H9 (cell line): ENCODE measurements around the gene SNTG2. TPM values are rescaled to one million over a fixed set of nuclear protein-coding genes. Genes with fewer than 3 reads are reported as not detected.

Source experiments
- DNase-seq: peaks from one replicate; pipeline ENCODE4 v3.0.0-alpha.2; 2017
- H2AFZ ChIP-seq: one replicate; pipeline ENCODE4 v1.6.1; 2013; ENCODE audit warnings: mild to moderate bottlenecking, low read length, control low read depth, moderate library complexity
- H2AK5ac ChIP-seq: 2 replicates; pipeline ENCODE4 v1.6.1; 2013; ENCODE audit warnings: low read length, control low read depth, mixed read lengths; ENCODE audit not compliant: insufficient read length
- H2BK120ac ChIP-seq: one replicate; pipeline ENCODE4 v1.6.1; 2013; ENCODE audit warnings: low read depth, mild to moderate bottlenecking, low read length, control low read depth, inconsistent platforms; ENCODE audit not compliant: poor library complexity, severe bottlenecking
- H2BK12ac ChIP-seq: 2 replicates; pipeline ENCODE4 v1.6.1; 2013; ENCODE audit warnings: low read length, control low read depth, mixed read lengths, low read depth; ENCODE audit not compliant: insufficient read length
- H2BK15ac ChIP-seq: 2 replicates; pipeline ENCODE4 v1.6.1; 2013; ENCODE audit warnings: low read depth, low read length, control low read depth
- H2BK20ac ChIP-seq: one replicate; pipeline ENCODE4 v1.6.1; 2013; ENCODE audit warnings: low read depth, mild to moderate bottlenecking, low read length, control low read depth, inconsistent platforms; ENCODE audit not compliant: poor library complexity, severe bottlenecking
- H2BK5ac ChIP-seq: 2 replicates; pipeline ENCODE4 v1.6.1; 2013; ENCODE audit warnings: low read length, control low read depth, mixed read lengths; ENCODE audit not compliant: insufficient read length
- H3K14ac ChIP-seq: 2 replicates; pipeline ENCODE4 v1.6.1; 2013; ENCODE audit warnings: low read length, control low read depth; ENCODE audit not compliant: insufficient read depth
- H3K18ac ChIP-seq: 2 replicates; pipeline ENCODE4 v1.6.1; 2013; ENCODE audit warnings: low read depth, mild to moderate bottlenecking, mixed read lengths, low read length, control low read depth; ENCODE audit not compliant: insufficient read length
- H3K23ac ChIP-seq: 2 replicates; pipeline ENCODE4 v1.6.1; 2013; ENCODE audit warnings: low read length, control low read depth, mixed read lengths, low read depth; ENCODE audit not compliant: insufficient read length
- H3K23me2 ChIP-seq: 2 replicates; pipeline ENCODE4 v1.6.1; 2013; ENCODE audit warnings: low read depth, mild to moderate bottlenecking, mixed read lengths, low read length, control low read depth; ENCODE audit not compliant: insufficient read length, poor library complexity, severe bottlenecking
- H3K27ac ChIP-seq: 2 replicates; pipeline ENCODE4 v1.5.1; 2013; ENCODE audit warnings: low read length, control low read depth, mixed read lengths, low read depth; ENCODE audit not compliant: insufficient read length
- H3K27me3 ChIP-seq: 2 replicates; pipeline ENCODE4 v1.6.1; 2013; ENCODE audit warnings: low read length, control low read depth, inconsistent platforms; ENCODE audit not compliant: insufficient read depth
- H3K4ac ChIP-seq: 2 replicates; pipeline ENCODE4 v1.6.1; 2013; ENCODE audit warnings: low read depth, mild to moderate bottlenecking, control low read depth, inconsistent platforms, low read length, moderate library complexity
- H3K4me1 ChIP-seq: 2 replicates; pipeline ENCODE4 v1.6.1; 2013; ENCODE audit warnings: low read length, control low read depth, inconsistent platforms; ENCODE audit not compliant: insufficient read depth
- H3K4me2 ChIP-seq: 2 replicates; pipeline ENCODE4 v1.6.1; 2013; ENCODE audit warnings: low read length, control low read depth, mixed read lengths; ENCODE audit not compliant: insufficient read length, insufficient read depth
- H3K56ac ChIP-seq: 2 replicates; pipeline ENCODE4 v1.6.1; 2013; ENCODE audit warnings: low read depth, mild to moderate bottlenecking, mixed read lengths, low read length, control low read depth; ENCODE audit not compliant: insufficient read length
- H3K79me1 ChIP-seq: 2 replicates; pipeline ENCODE4 v1.6.1; 2013; ENCODE audit warnings: low read depth, mild to moderate bottlenecking, moderate library complexity, low read length, control low read depth, inconsistent platforms; ENCODE audit not compliant: insufficient read depth, poor library complexity, severe bottlenecking
- H3K79me2 ChIP-seq: 2 replicates; pipeline ENCODE4 v1.6.1; 2013; ENCODE audit warnings: low read length, control low read depth, inconsistent platforms; ENCODE audit not compliant: insufficient read depth
- H3K9ac ChIP-seq: 2 replicates; pipeline ENCODE4 v1.6.1; 2013; ENCODE audit warnings: low read length, control low read depth, mixed read lengths; ENCODE audit not compliant: insufficient read length; ENCODE audit errors: extremely low read depth
- H3K9me3 ChIP-seq: one replicate; pipeline ENCODE4 v1.6.1; 2013; ENCODE audit warnings: low read depth, low read length, inconsistent platforms; ENCODE audit not compliant: control insufficient read depth
- H3T11ph ChIP-seq: one replicate; pipeline ENCODE4 v1.6.1; 2013; ENCODE audit warnings: mild to moderate bottlenecking, low read length, control low read depth, inconsistent platforms
- H4K20me1 ChIP-seq: one replicate; pipeline ENCODE4 v1.6.1; 2013; ENCODE audit not compliant: control insufficient read depth, insufficient read length, insufficient read depth
- H4K5ac ChIP-seq: 2 replicates; pipeline ENCODE4 v1.6.1; 2013; ENCODE audit warnings: low read depth, mild to moderate bottlenecking, mixed read lengths, low read length, control low read depth; ENCODE audit not compliant: insufficient read length
- H4K8ac ChIP-seq: replicated peaks from 2 replicates; pipeline ENCODE4 v1.6.1; 2013; ENCODE audit warnings: low read length, control low read depth, mixed read lengths, low read depth; ENCODE audit not compliant: insufficient read length
- H4K91ac ChIP-seq: 2 replicates; pipeline ENCODE4 v1.6.1; 2013; ENCODE audit warnings: low read depth, mild to moderate bottlenecking, moderate library complexity, mixed read lengths, low read length, control low read depth; ENCODE audit not compliant: insufficient read length
- H3K27ac Mint-ChIP-seq, 3 experiments: 2 replicates in 2 of 3; 3 replicates in 1 of 3; pipeline ENCODE4 v1.8.0; 2020 to 2021; ENCODE audit warnings: mixed read lengths in 3 of 3, mild to moderate bottlenecking in 1 of 3, moderate library complexity in 1 of 3
- H3K27me3 Mint-ChIP-seq: 2 replicates; pipeline ENCODE4 v1.8.0; 2021; ENCODE audit warnings: low read depth, mild to moderate bottlenecking, moderate library complexity, mixed read lengths
- H3K36me3 Mint-ChIP-seq, 3 experiments: 2 replicates in 2 of 3; 3 replicates in 1 of 3; pipeline ENCODE4 v1.8.0; 2020 to 2021; ENCODE audit warnings: low read depth in 3 of 3, mixed read lengths in 3 of 3; ENCODE audit not compliant: insufficient read depth in 1 of 3
- H3K4me1 Mint-ChIP-seq, 2 experiments: 2 replicates each; pipeline ENCODE4 v1.8.0; 2020; ENCODE audit warnings: mixed read lengths in 2 of 2
- H3K4me3 Mint-ChIP-seq, 2 experiments: 2 replicates in 1 of 2; 3 replicates in 1 of 2; pipeline ENCODE4 v1.8.0; 2020 to 2021; ENCODE audit warnings: mild to moderate bottlenecking in 2 of 2, mixed read lengths in 2 of 2, moderate library complexity in 1 of 2
- H3K9me3 Mint-ChIP-seq, 2 experiments: 2 replicates in 1 of 2; 3 replicates in 1 of 2; pipeline ENCODE4 v1.8.0; 2020; ENCODE audit warnings: mild to moderate bottlenecking in 2 of 2, mixed read lengths in 2 of 2, moderate library complexity in 1 of 2
- CTCF ChIP-seq: fragments of 200-600 bp; sonication (generic); conservative IDR thresholded peaks from 3 replicates; pipeline ENCODE4 v1.8.0; 2021; ENCODE audit warnings: antibody characterized with exemption, mild to moderate bottlenecking
- WGBS: extraction: QIAGEN DNeasy Blood & Tissue Kit; methylation state at CpG from one replicate; pipeline ENCODE4 v1.1.7; 2013; ENCODE audit warnings: missing lambda C conversion rate, low lambda C conversion rate, mixed read lengths; ENCODE audit not compliant: insufficient read length; ENCODE audit errors: extremely low coverage; 5-methylcytosine and 5-hydroxymethylcytosine counted together
- total RNA-seq: library from RNA; stranded (reverse); gene quantifications from 2 replicates; pipeline ENCODE4 v1.2.1, GENCODE V29; 2021

Gene SNTG2
- total RNA-seq, 1 experiment from 2014 or later, result 13.2 TPM

- no peak overlapping the region for H3K4me2 ChIP-seq
- H3K79me1 ChIP-seq, result no peaks in the 10 kb centered on the region
- H2AFZ ChIP-seq, result no peak overlapping the region
- no peaks in the 10 kb centered on the region; the same call in 1 of the 2 replicates for H3K27me3 ChIP-seq
- H3K9me3 Mint-ChIP-seq, result peaks cover 5 to 12% of the 10 kb centered on the region in 2 experiments; a peak in 4 of 5 replicates
- no peak overlapping the region for H4K5ac ChIP-seq
- H3K27ac Mint-ChIP-seq, result peak overlapping the region in 1 of 3 experiments; percentile 93; a peak in 3 of 7 replicates
- H3K4me3 Mint-ChIP-seq, result no peak overlapping the region
- peaks cover 44% of the 10 kb centered on the region for H3K27me3 Mint-ChIP-seq
- no peaks in the 10 kb centered on the region for H3K23me2 ChIP-seq
- H3K4ac ChIP-seq, result no peak overlapping the region
- no peak overlapping the region for H2BK120ac ChIP-seq
- no peaks in the 10 kb centered on the region; the same call in 1 of the 2 replicates for H3K4me1 ChIP-seq
- DNase-seq, result no peak
- H2BK15ac ChIP-seq, result no peak overlapping the region
- no peak overlapping the region for H4K91ac ChIP-seq
- H3K14ac ChIP-seq, result no peak overlapping the region
- peaks cover 1 to 10% (median 7%) of the 10 kb centered on the region in 3 experiments; a peak in 5 of 7 replicates for H3K36me3 Mint-ChIP-seq
- no peak overlapping the region for H3K18ac ChIP-seq
- H3K23ac ChIP-seq, result no peak overlapping the region
- H3K9ac ChIP-seq, result no peak overlapping the region
- H3K56ac ChIP-seq, result no peak overlapping the region
- H3T11ph ChIP-seq, result no peak overlapping the region
- peaks cover 16 to 26% of the 10 kb centered on the region in 2 experiments for H3K4me1 Mint-ChIP-seq
- H3K9me3 ChIP-seq, result no peaks in the 10 kb centered on the region
- no CpG with 5 or more reads among the region's 17 CpGs for WGBS
- H2BK20ac ChIP-seq, result no peak overlapping the region
- H3K79me2 ChIP-seq, result no peaks in the 10 kb centered on the region
- H2BK5ac ChIP-seq, result no peak overlapping the region
- H3K27ac ChIP-seq, result no peak overlapping the region
- H2AK5ac ChIP-seq, result no peak overlapping the region
- no peaks in the 10 kb centered on the region for H4K20me1 ChIP-seq
- H4K8ac ChIP-seq, result no peak overlapping the region
- H2BK12ac ChIP-seq, result no peak overlapping the region
- no peak for TF ChIP-seq CTCF
These were observed 16.8 kb upstream of the SNTG2 start for GRCh38 chr2:933734-934295.
